ENCODE measurements around the gene PKN3. TPM values are rescaled to one million over a fixed set of nuclear protein-coding genes. Genes with fewer than 3 reads are reported as not detected.
A peak's percentile ranks its signal among the peaks of the same experiment; 100 is the strongest.

Gene PKN3
- total and polyA plus RNA-seq, 8 donors: 11.8 to 18.0 (median 14.4) TPM

- ATAC-seq: peak; percentile 28
Observed at GRCh38 chr9:128702949-128703615, 779 bp downstream of the PKN3 start.

GRCh38 chr9:128703616-128704355 is 1.5 kb downstream of the PKN3 start:
- intact Hi-C loops (cut with DNase I): no loop called here
- peak overlapping the region; percentile 80 to 84 for H3K4me3 ChIP-seq
- no peak for TF ChIP-seq CTCF (IDR thresholded peaks at IDR 0.05)
- peaks cover 0 to 18% of the 10 kb centered on the region in 2 donors for H3K36me3 ChIP-seq
- peaks cover 0 to 28% of the 10 kb centered on the region in 2 donors for H3K4me1 ChIP-seq
- DNase-seq: peak in 1 of 4 donors; percentile 79
- ATAC-seq: peak; percentile 3
- no peaks in the 10 kb centered on the region for H3K9me3 ChIP-seq
- no peaks in the 10 kb centered on the region for H3K27me3 ChIP-seq
- peak overlapping the region; percentile 76 to 83 for H3K27ac ChIP-seq

More at GRCh38 chr9:128702949-128703615, 779 bp downstream of the PKN3 start:
- peaks cover 0 to 28% of the 10 kb centered on the region in 2 donors for H3K4me1 ChIP-seq
- peak overlapping the region; percentile 80 to 84 for H3K4me3 ChIP-seq
- H3K27me3 ChIP-seq: no peaks in the 10 kb centered on the region
- H3K36me3 ChIP-seq: peaks cover 0 to 18% of the 10 kb centered on the region in 2 donors
- intact Hi-C loops (cut with DNase I): no loop called here
- peak overlapping the region; percentile 76 to 83 for H3K27ac ChIP-seq
- peak in 3 of 4 donors; percentile 26 to 83 (median 32) for DNase-seq
- H3K9me3 ChIP-seq: no peaks in the 10 kb centered on the region
- no peak for TF ChIP-seq CTCF (IDR thresholded peaks at IDR 0.05)

GRCh38 chr9:128704356-128704670 is 2.0 kb downstream of the PKN3 start:
- no peak for ATAC-seq
- Histone ChIP-seq H3K27me3 (no peaks in the 10 kb centered on the region), H3K9me3 (no peaks in the 10 kb centered on the region), H3K36me3 (peaks cover 0 to 18% of the 10 kb centered on the region in 2 donors), H3K4me1 (peaks cover 0 to 28% of the 10 kb centered on the region in 2 donors), H3K27ac (peak overlapping the region; percentile 76 to 83), H3K4me3 (peak overlapping the region in 1 of 2 donors; percentile 84)
- intact Hi-C loops (cut with DNase I): no loop called here
- no peak for TF ChIP-seq CTCF (IDR thresholded peaks at IDR 0.05)
- peak in 1 of 4 donors; percentile 13 for DNase-seq

GRCh38 chr9:128705051-128705965 is 3.0 kb downstream of the PKN3 start:
- H3K27ac ChIP-seq: peak overlapping the region in 1 of 2 donors; percentile 83
- peaks cover 0 to 28% of the 10 kb centered on the region in 2 donors for H3K4me1 ChIP-seq
- no peak for TF ChIP-seq CTCF (IDR thresholded peaks at IDR 0.05)
- peak in 2 of 4 donors; percentile 27 to 61 for DNase-seq
- H3K9me3 ChIP-seq: no peaks in the 10 kb centered on the region
- intact Hi-C loops (cut with DNase I): no loop called here
- peaks cover 0 to 18% of the 10 kb centered on the region in 2 donors for H3K36me3 ChIP-seq
- ATAC-seq: no peak
- H3K27me3 ChIP-seq: no peaks in the 10 kb centered on the region
- no peak overlapping the region for H3K4me3 ChIP-seq

Data from left lung (tissue), 10 donors.